ENCODE results near the gene TSSK6. TPM values are rescaled to one million over a fixed set of nuclear protein-coding genes. Genes with fewer than 3 reads are reported as not detected.

TSSK6 gene
- total and polyA plus RNA-seq, 10 donors, result 1.7 to 5.6 (median 3.0) TPM

GRCh38 chr19:19488875-19489690 is 26.3 kb downstream of the TSSK6 start:
- TF ChIP-seq POLR2A (IDR thresholded peaks at IDR 0.05) (no peak), CTCF (IDR thresholded peaks at IDR 0.05 in 8 of 11, conservative IDR thresholded peaks at IDR 0.05 in 3 of 11) (peak in 3 of 11 experiments; percentile 10 to 21 (median 11)), POLR2AphosphoS5 (IDR thresholded peaks at IDR 0.05) (peak; percentile 58 to 79 (median 69))

GRCh38 chr19:19487950-19488874 is 27.1 kb downstream of the TSSK6 start:
- Histone ChIP-seq H3K36me3 (peaks cover 0 to 55% (median 15%) of the 10 kb centered on the region in 6 donors), H3K9me3 (no peaks in the 10 kb centered on the region), H3K27ac (peak overlapping the region; percentile 76 to 88 (median 84)), H3K4me1 (peaks cover 56 to 90% (median 69%) of the 10 kb centered on the region in 6 donors), H3K27me3 (replicated peaks in 1 of 7) (no peaks in the 10 kb centered on the region), H3K4me3 (peak overlapping the region in 2 of 8 donors; percentile 15 to 50)
- TF ChIP-seq POLR2AphosphoS5 (IDR thresholded peaks at IDR 0.05), result peak in 1 of 3 donors; percentile 2
- TF ChIP-seq CTCF (IDR thresholded peaks at IDR 0.05 in 8 of 11, conservative IDR thresholded peaks at IDR 0.05 in 3 of 11), result no peak
- DNase-seq, result no peak
- 61 to 72% (median 66%) methylated on average over 20 of the region's 20 CpGs for WGBS, 5 donors
- intact Hi-C loops (cut with DNase I; ENCODE audit: low total_unique reads), result loop anchor here (10.0 kb wide), 1 partner anchor 83 kb away; the partner anchor contains the start of gene GATAD2A

More at GRCh38 chr19:19488875-19489690, 26.3 kb downstream of the TSSK6 start:
- Histone ChIP-seq H3K27ac (peak overlapping the region; percentile 76 to 88 (median 84)), H3K27me3 (replicated peaks in 1 of 7) (no peaks in the 10 kb centered on the region), H3K4me3 (peak overlapping the region in 3 of 8 donors; percentile 15 to 50 (median 20)), H3K4me1 (peaks cover 56 to 90% (median 69%) of the 10 kb centered on the region in 6 donors), H3K9me3 (no peaks in the 10 kb centered on the region), H3K36me3 (peaks cover 0 to 55% (median 19%) of the 10 kb centered on the region in 6 donors)
- WGBS, 5 donors, result 26 to 31% (median 29%) methylated on average over 13 to 14 of the region's 14 CpGs
- intact Hi-C loops (cut with DNase I; ENCODE audit: low total_unique reads), result loop anchor here (10.0 kb wide), 1 partner anchor 84 kb away; the partner anchor contains the start of gene GATAD2A
- DNase-seq, result peak; percentile 94

- peak; percentile 61 for DNase-seq
- 80 to 83% (median 81%) methylated on average over 4 to 9 of the region's 9 CpGs for WGBS, 5 donors
- TF ChIP-seq POLR2A (IDR thresholded peaks at IDR 0.05) (no peak), POLR2AphosphoS5 (IDR thresholded peaks at IDR 0.05) (no peak), CTCF (IDR thresholded peaks at IDR 0.05 in 8 of 11, conservative IDR thresholded peaks at IDR 0.05 in 3 of 11) (no peak)
- H3K36me3 ChIP-seq, result peaks cover 0 to 55% (median 9%) of the 10 kb centered on the region in 6 donors
- intact Hi-C loops (cut with DNase I; ENCODE audit: low total_unique reads), result loop anchor here (10.0 kb wide), 1 partner anchor 83 kb away; the partner anchor contains the start of gene GATAD2A
- no peak overlapping the region for H3K4me3 ChIP-seq
- H3K27ac ChIP-seq, result peak overlapping the region; percentile 76 to 88 (median 84)
- peaks cover 56 to 96% (median 73%) of the 10 kb centered on the region in 6 donors for H3K4me1 ChIP-seq
- no peaks in the 10 kb centered on the region for H3K27me3 ChIP-seq (replicated peaks in 1 of 7)
- H3K9me3 ChIP-seq, result no peaks in the 10 kb centered on the region
Measured at GRCh38 chr19:19487077-19487949, 28.0 kb downstream of the TSSK6 start.

Data from spleen (tissue), 11 donors.